Left renal pelvis (tissue), 4 donors: ENCODE measurements around the gene PPFIA1. TPM values are rescaled to one million over a fixed set of nuclear protein-coding genes. Genes with fewer than 3 reads are reported as not detected.

ENCODE experiments used
- DNase-seq, 4 donors: peaks; one replicate each; pipeline ENCODE4 v3.0.0-alpha.2; 2013; ENCODE audit warnings: low read depth in 4 of 4, low spot score in 3 of 4
- polyA plus RNA-seq, 4 donors: library from polyadenylated mRNA; unstranded; fragments of 120-200 nt; gene quantifications; one replicate each; pipeline ENCODE4 v1.2.1, GENCODE V29; 2013; ENCODE audit not compliant: insufficient read length in 4 of 4

Gene PPFIA1
- 10 to 100 TPM; 39.0 to 52.1 (median 48.2) TPM for polyA plus RNA-seq

- peak; percentile 89 to 92 (median 90) for DNase-seq
These were observed at the start of gene PPFIA1 for GRCh38 chr11:70270104-70270876. TSS of gene PPFIA1 (plus strand) at chr11:70270690. CDS start at chr11:70272173, 1,483 bp downstream.

DNA sequence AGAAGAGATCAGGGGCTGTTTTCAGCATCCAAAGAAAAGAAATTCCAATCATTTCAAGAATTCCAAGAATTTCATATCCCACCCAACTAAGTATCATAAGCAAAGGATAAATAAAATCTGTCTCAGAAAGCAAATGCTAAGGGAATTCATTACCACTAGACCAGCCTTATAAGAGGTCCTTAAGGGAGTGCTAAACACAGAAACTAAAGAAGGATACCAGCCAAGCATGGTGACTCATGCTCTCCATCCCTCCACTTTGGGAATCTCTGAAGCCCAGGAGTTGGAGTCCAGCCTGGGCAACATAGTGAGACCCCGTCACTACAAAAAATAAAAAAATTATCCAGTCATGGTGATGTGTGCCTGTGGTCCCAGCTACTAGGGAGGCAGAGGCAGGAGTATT lies 49.6 kb upstream of the PPFIA1 start:
- DNase-seq, result no peak

- DNase-seq, result no peak
These were observed 44.8 kb upstream of the PPFIA1 start for GRCh38 chr11:70225681-70226177.

DNA sequence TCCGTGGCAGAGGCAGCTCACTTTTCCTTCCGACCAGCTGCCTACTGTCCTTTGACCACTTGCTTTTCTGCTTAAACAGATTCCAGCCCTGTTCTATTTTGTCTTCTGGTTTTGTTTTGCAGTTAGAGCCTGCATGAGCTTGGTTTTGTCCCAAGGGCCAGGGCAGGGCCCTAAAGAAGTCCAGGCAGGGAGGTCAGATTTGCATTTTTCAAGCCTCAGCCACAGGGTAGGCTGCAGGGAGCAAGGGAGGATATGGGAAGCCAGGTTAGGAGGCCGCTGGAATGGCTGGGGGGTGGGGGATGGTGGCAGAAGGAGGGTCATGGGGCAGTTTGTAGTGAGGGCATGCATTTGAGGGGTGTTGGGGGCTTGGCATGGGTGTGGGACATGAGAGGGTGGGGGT lies 44.3 kb upstream of the PPFIA1 start:
- no peak for DNase-seq

GRCh38 chr11:70226967-70227366 lies 43.5 kb upstream of the PPFIA1 start:
- DNase-seq, result no peak

DNA sequence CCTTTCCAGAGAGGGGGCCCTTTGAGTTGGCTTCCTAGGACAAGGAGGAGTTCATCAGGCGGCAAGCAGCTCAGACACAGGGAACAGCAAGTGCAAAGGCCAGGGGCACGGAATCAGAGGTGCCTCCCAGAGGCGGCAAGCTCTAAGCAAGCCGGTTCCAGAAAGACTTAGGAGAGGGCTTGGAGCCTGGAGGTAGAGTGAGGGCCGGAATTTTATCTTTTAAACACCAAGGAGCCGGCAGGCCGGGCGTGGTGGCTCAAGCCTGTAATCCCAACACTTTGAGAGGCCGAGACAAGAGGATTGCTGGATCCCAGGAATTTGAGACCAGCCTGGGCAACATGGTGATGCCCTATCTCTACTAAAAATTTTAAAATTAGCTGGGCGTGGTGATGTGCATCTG lies 40.8 kb upstream of the PPFIA1 start:
- DNase-seq, result no peak

DNA sequence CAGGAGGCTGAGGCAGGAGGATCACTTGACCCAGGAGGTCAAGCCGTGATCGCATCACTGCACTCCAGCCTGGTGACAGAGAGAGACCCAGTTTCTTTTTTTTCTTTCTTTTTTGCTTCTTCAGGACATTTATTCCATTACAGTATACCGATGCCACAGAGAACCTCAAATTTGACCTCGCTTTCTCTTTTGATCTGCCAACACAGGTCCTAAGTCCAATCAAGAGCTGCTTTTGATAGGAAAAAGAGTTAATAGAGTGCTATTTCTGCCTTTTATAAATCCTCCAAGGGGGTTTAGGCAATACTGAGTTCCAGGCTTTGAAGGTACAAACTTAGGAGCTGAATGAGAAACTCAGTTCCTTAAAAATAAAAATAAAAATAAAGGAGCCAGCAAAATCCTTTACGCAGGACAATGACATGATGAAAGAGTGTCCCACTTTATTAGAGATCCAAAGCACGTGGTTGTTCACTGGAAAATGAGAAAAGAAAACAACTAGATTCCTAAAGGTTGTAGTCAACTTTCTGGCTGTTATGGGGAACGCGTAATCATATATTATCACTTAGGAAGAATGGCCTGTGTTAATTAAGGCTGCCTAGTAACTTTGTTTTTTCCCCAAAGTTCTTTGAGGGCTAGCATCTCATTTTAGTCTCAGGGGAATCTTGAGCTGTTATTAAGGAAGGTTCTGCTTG lies 40.2 kb upstream of the PPFIA1 start:
- DNase-seq, result no peak

- DNase-seq, result no peak
These were observed 39.4 kb upstream of the PPFIA1 start for GRCh38 chr11:70230840-70231710.

DNA sequence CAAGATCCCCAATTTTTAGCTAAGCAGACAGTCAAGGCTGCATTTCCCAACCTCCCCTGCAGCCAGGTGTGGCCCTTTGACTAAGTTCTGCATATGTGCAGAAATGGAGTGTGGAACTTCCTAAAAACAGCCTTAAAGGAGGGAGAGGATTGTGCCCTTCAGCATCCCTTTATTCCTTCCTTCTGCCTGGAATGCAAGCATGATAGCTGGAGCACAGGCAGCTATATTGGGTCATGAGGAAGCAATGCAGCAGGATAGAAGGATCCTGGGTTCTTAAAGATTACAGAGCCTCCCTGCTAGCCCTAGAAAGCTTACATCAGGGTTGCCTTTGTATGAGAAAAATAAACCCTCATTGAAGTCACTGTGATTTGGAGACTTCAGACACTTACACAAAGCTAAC lies 37.5 kb upstream of the PPFIA1 start:
- no peak for DNase-seq

GRCh38 chr11:70233511-70233934 lies 37.0 kb upstream of the PPFIA1 start:
- no peak for DNase-seq

GRCh38 chr11:70233962-70234361 lies 36.5 kb upstream of the PPFIA1 start:
- no peak for DNase-seq

DNA sequence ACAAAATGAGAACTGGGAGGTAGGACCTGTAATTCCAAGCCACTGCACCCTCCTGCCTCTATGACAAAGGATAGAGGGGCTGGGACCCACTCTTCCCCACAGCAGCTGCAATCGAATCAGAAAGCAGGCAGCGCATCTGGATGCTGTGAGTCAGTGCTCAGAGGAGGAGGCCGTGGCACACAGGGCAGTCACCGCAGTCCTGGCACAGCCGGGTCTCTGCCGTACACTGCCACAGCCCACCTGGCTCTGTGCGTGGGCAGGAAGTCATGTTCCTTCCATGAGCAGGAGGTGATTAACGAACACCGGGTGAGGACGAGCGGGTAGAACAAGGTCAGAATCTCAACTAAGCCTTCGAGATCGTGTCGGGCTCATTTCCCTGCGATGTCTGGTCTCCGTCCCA lies 30.2 kb upstream of the PPFIA1 start:
- DNase-seq, result no peak

- DNase-seq, result no peak
These were observed 28.8 kb upstream of the PPFIA1 start for GRCh38 chr11:70241709-70242108.

- no peak for DNase-seq
These were observed 27.6 kb upstream of the PPFIA1 start for GRCh38 chr11:70242885-70243284.

- DNase-seq, result no peak
These were observed 26.4 kb upstream of the PPFIA1 start for GRCh38 chr11:70243912-70244652.

DNA sequence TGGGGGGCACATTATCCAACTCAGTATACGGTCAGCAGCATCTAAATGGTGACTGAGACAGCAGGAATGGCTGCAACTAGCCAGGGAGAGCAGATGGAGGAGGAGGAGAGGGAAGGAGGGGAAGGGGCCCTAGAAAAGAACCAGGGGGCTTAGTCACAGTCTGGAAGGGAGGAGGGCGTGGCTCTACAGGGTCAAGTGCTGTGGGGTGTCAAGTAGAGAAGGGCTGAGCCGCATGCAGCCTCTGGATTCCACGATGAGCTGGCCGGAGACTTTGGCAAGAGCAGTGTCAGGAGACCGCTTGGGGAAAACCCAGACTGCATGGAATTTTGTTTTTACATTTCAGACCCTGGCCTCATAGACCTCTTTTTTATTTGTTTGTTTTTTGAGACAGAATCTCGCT lies 25.8 kb upstream of the PPFIA1 start:
- DNase-seq, result no peak

- no peak for DNase-seq
These were observed 24.3 kb upstream of the PPFIA1 start for GRCh38 chr11:70246196-70246595.

DNA sequence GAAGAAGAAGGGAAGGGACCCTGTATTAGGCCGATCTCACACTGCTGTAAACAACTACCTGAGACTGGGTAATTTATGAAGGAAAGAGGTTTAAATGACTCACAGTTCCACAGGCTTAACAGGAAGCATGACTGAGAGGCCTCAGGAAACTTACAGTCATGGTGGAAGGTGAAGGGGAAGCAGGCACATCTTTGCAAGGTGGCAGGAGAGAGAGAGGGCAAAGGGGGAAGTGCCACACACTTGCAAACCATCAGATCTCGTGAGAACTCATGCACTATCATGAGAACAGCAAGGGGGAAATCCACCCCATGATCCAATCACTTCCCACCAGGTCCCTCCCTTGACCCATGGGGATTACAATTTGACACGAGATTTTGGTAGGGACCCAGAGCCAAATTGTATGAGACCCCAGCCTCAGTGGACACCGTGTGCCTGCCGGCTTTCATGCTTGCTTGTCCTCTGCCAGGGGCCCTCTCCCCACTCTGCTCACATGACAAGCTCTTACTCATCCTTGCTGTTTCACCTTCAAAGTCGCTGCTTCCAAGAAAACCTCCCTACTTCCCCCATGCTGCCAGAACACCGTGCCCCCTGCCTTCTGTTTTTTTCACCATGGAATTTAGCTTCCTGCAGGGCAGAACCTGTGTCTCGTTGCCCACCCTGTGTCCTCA lies 23.3 kb upstream of the PPFIA1 start:
- no peak for DNase-seq

GRCh38 chr11:70247710-70248072 lies 22.8 kb upstream of the PPFIA1 start:
- no peak for DNase-seq
